ENCODE data around the gene ARVCF. TPM values are rescaled to one million over a fixed set of nuclear protein-coding genes. Genes with fewer than 3 reads are reported as not detected.

Gene ARVCF
- total and polyA plus RNA-seq, 2 experiments from 2014 or later = 15.6 to 122 TPM

DNA sequence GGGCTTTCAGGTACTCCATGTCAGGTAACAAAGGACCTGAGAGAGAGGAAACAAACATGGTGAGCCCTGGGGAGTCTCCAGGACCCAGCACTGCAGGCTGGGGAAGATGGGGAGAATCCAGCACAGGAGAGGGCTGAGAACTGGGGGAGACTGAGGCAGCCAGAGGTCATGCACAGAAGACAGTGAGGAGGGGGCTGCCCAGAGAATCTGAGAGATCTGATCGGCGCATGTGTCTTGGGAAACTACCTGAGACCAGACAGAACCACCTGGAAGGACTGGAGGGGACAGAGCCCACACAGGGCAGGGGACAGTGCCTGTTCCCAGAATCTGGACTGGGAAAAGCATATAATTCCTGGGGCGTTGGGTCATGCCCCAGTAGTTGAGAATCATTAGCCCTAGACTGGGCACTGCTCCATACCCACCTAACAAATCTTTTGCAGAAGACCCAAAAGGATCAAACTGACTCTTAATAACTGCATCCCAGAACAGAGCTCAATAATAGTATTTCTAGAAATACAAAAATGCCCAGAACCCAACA, 95.0 kb downstream of the ARVCF start (continued):
- TF ChIP-seq, protein P1, sequence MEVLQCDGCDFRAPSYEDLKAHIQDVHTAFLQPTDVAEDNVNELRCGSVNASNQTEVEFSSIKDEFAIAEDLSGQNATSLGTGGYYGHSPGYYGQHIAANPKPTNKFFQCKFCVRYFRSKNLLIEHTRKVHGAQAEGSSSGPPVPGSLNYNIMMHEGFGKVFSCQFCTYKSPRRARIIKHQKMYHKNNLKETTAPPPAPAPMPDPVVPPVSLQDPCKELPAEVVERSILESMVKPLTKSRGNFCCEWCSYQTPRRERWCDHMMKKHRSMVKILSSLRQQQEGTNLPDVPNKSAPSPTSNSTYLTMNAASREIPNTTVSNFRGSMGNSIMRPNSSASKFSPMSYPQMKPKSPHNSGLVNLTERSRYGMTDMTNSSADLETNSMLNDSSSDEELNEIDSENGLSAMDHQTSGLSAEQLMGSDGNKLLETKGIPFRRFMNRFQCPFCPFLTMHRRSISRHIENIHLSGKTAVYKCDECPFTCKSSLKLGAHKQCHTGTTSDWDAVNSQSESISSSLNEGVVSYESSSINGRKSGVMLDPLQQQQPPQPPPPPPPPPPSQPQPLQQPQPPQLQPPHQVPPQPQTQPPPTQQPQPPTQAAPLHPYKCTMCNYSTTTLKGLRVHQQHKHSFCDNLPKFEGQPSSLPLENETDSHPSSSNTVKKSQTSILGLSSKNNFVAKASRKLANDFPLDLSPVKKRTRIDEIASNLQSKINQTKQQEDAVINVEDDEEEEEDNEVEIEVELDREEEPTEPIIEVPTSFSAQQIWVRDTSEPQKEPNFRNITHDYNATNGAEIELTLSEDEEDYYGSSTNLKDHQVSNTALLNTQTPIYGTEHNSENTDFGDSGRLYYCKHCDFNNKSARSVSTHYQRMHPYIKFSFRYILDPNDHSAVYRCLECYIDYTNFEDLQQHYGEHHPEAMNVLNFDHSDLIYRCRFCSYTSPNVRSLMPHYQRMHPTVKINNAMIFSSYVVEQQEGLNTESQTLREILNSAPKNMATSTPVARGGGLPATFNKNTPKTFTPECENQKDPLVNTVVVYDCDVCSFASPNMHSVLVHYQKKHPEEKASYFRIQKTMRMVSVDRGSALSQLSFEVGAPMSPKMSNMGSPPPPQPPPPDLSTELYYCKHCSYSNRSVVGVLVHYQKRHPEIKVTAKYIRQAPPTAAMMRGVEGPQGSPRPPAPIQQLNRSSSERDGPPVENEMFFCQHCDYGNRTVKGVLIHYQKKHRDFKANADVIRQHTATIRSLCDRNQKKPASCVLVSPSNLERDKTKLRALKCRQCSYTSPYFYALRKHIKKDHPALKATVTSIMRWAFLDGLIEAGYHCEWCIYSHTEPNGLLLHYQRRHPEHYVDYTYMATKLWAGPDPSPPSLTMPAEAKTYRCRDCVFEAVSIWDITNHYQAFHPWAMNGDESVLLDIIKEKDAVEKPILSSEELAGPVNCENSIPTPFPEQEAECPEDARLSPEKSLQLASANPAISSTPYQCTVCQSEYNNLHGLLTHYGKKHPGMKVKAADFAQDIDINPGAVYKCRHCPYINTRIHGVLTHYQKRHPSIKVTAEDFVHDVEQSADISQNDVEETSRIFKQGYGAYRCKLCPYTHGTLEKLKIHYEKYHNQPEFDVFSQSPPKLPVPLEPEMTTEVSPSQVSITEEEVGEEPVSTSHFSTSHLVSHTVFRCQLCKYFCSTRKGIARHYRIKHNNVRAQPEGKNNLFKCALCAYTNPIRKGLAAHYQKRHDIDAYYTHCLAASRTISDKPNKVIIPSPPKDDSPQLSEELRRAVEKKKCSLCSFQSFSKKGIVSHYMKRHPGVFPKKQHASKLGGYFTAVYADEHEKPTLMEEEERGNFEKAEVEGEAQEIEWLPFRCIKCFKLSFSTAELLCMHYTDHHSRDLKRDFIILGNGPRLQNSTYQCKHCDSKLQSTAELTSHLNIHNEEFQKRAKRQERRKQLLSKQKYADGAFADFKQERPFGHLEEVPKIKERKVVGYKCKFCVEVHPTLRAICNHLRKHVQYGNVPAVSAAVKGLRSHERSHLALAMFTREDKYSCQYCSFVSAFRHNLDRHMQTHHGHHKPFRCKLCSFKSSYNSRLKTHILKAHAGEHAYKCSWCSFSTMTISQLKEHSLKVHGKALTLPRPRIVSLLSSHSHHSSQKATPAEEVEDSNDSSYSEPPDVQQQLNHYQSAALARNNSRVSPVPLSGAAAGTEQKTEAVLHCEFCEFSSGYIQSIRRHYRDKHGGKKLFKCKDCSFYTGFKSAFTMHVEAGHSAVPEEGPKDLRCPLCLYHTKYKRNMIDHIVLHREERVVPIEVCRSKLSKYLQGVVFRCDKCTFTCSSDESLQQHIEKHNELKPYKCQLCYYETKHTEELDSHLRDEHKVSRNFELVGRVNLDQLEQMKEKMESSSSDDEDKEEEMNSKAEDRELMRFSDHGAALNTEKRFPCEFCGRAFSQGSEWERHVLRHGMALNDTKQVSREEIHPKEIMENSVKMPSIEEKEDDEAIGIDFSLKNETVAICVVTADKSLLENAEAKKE (CRISPR knock-in tag; IDR thresholded peaks at IDR 0.05) = no peak
- TF ChIP-seq NANOG (IDR thresholded peaks at IDR 0.05; ENCODE audit: borderline replicate concordance) (no peak), ZNF114 (CRISPR knock-in tag; IDR thresholded peaks at IDR 0.05) (no peak), REST (IDR thresholded peaks at IDR 0.05; ENCODE audit: unreplicated experiment) (no peak), EZH2phosphoT487 (IDR thresholded peaks at IDR 0.05; ENCODE audit: unreplicated experiment) (no peak), JUNB (IDR thresholded peaks at IDR 0.05; ENCODE audit: unreplicated experiment) (no peak)

MicroRNAs within 50 kb of the gene (microRNA counts, 767-probe panel; counts per million panel counts)
- microRNA hsa-miR-185-5p = not detected

Small RNA genes lying within 50 kb of the gene (microRNA-seq; reads per million reads assigned to microRNA genes)
- gene MIR185 = 133 reads per million, percentile 69 among the genes with 10 or more reads in this experiment
- gene MIR4761 = not detected

Small RNA genes lying within 50 kb of the gene (small RNA-seq; reads per million reads assigned to genes)
- gene MIR185 (ENCODE audit: low replicate concordance) = 0.80 reads per million, percentile 53 among the genes with 10 or more reads in this experiment

Other genes starting within 250 kb of the ARVCF start
- gene GNB1L, start 161.9 kb downstream of the ARVCF start, total RNA-seq (2014; rRNA removed; shearing (Covaris generic)) = 19.2 and 27.8 TPM in 2 replicates
- gene GNB1L, start 161.9 kb downstream of the ARVCF start, polyA plus RNA-seq (2016; fragmentation: Nextera tagmentation; extraction: Ambion mirVana) = 15.2 and 17.4 TPM in 2 replicates
- 17.4 and 19.2 TPM in 2 replicates for gene RTL10, start 161.9 kb downstream of the ARVCF start, total RNA-seq (2014; rRNA removed; shearing (Covaris generic))
- 7.8 and 9.4 TPM in 2 replicates for gene RTL10, start 161.9 kb downstream of the ARVCF start, polyA plus RNA-seq (2016; fragmentation: Nextera tagmentation; extraction: Ambion mirVana)
- 29.8 and 35.1 TPM in 2 replicates for gene COMT, start 75.1 kb downstream of the ARVCF start, total RNA-seq (2014; rRNA removed; shearing (Covaris generic))
- gene COMT, start 75.1 kb downstream of the ARVCF start, polyA plus RNA-seq (2016; fragmentation: Nextera tagmentation; extraction: Ambion mirVana) = 29.6 and 32.6 TPM in 2 replicates
- gene TXNRD2, start 75.0 kb downstream of the ARVCF start, total RNA-seq (2014; rRNA removed; shearing (Covaris generic)) = 11.2 and 14.1 TPM in 2 replicates
- gene TXNRD2, start 75.0 kb downstream of the ARVCF start, polyA plus RNA-seq (2016; fragmentation: Nextera tagmentation; extraction: Ambion mirVana) = 9.2 and 12.4 TPM in 2 replicates
- 15.0 and 20.2 TPM in 2 replicates for gene TANGO2, start 4.3 kb upstream of the ARVCF start, total RNA-seq (2014; rRNA removed; shearing (Covaris generic))
- 6.7 and 6.9 TPM in 2 replicates for gene TANGO2, start 4.3 kb upstream of the ARVCF start, polyA plus RNA-seq (2016; fragmentation: Nextera tagmentation; extraction: Ambion mirVana)
- gene DGCR8, start 63.4 kb upstream of the ARVCF start, total RNA-seq (2014; rRNA removed; shearing (Covaris generic)) = 41.6 and 48.9 TPM in 2 replicates
- 11.4 and 12.2 TPM in 2 replicates for gene DGCR8, start 63.4 kb upstream of the ARVCF start, polyA plus RNA-seq (2016; fragmentation: Nextera tagmentation; extraction: Ambion mirVana)
- gene RANBP1, start 99.3 kb upstream of the ARVCF start, total RNA-seq (2014; rRNA removed; shearing (Covaris generic)) = 987 and 1,206 TPM in 2 replicates
- 988 and 1,014 TPM in 2 replicates for gene RANBP1, start 99.3 kb upstream of the ARVCF start, polyA plus RNA-seq (2016; fragmentation: Nextera tagmentation; extraction: Ambion mirVana)
- gene TRMT2A, start 100.4 kb upstream of the ARVCF start, total RNA-seq (2014; rRNA removed; shearing (Covaris generic)) = 56.4 and 61.3 TPM in 2 replicates
- gene TRMT2A, start 100.4 kb upstream of the ARVCF start, polyA plus RNA-seq (2016; fragmentation: Nextera tagmentation; extraction: Ambion mirVana) = 41.3 and 42.9 TPM in 2 replicates
- gene ZDHHC8, start 115.0 kb upstream of the ARVCF start, total RNA-seq (2014; rRNA removed; shearing (Covaris generic)) = 26.1 and 47.6 TPM in 2 replicates
- 13.7 and 22.1 TPM in 2 replicates for gene ZDHHC8, start 115.0 kb upstream of the ARVCF start, polyA plus RNA-seq (2016; fragmentation: Nextera tagmentation; extraction: Ambion mirVana)
- gene CCDC188, start 134.2 kb upstream of the ARVCF start, total RNA-seq (2014; rRNA removed; shearing (Covaris generic)) = not detected in 2 replicates
- gene CCDC188, start 134.2 kb upstream of the ARVCF start, polyA plus RNA-seq (2016; fragmentation: Nextera tagmentation; extraction: Ambion mirVana) = not detected in 2 replicates